GM10266 (cell line): ENCODE measurements around the gene PIGR.
A peak's percentile ranks its signal among the peaks of the same experiment; 100 is the strongest.

Experiments used
- DNase-seq: peaks from one replicate; pipeline ENCODE4 v3.0.0; 2012; ENCODE audit errors: extremely low spot score
- CTCF ChIP-seq: IDR thresholded peaks from 2 replicates; pipeline ENCODE4 v1.5.1; 2012; ENCODE audit warnings: mild to moderate bottlenecking, low read depth; ENCODE audit not compliant: control insufficient read depth, insufficient read depth; ENCODE audit errors: missing control alignments

Gene PIGR

DNA sequence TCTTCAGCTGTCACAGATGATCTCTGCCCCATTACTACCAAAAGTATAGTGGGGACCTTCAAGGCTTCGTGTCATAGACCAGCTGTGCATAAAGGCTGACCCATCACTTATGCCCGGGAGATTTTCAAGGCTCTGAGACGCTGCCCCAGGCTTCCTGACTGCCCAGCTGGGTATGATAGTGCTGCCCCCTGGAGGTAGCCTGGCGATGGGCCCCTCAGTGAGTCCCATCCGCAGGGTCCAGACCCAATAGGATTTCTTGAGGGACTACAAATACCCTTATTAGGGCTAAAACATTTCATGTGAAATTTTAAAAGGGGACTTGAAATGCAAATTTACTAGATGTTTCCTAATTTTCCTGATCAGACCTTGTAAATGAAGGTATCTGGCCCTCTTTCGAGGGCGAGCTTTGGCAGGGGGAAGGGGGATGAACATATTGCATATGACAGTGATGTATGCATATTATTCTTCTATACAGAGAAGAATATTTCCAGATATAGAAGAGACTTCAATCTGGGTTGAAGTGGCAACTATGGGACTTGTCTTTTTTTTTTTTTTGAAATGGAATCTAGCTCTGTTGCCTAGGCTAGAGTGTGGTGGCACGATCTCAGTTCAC, 12.8 kb downstream of the PIGR start:
- peak; percentile 65 for DNase-seq
- peak; percentile 82 for TF ChIP-seq CTCF

GRCh38 chr1:206932177-206932576, 14.1 kb downstream of the PIGR start:
- no peak for DNase-seq
- no peak for TF ChIP-seq CTCF

- TF ChIP-seq CTCF: no peak
- DNase-seq: no peak
Observed at GRCh38 chr1:206931709-206932108, 14.6 kb downstream of the PIGR start.

DNA sequence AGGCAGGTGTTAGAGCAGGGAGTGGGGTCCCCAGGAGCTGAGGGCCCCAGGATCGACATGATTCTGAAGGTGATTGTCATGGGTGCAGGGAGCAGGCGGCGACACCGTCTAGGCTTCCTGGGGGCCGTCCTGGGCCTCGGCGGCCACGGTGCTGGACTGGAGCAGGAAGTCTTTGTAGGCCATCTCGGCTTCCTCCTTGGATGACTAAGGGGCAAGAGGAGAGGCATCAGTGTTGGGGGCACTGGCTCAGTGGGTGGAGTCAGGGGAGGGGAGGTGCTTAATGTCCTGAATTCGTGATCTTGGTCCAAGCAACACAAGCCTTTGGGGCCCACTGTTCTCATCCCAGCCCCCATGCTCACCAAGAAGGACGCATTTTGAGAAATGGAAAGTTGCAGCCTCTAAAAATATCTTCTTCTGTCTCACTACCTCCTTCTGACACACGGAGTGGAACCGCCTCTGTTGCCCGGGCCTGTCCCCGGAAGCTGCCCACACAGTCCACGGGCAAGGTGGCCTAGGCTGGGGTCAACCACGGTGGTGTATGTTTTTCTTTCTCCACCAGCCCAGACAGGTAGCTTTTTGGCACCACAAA, 16.0 kb downstream of the PIGR start:
- TF ChIP-seq CTCF: no peak

GRCh38 chr1:206929524-206929923, 16.7 kb downstream of the PIGR start:
- peak; percentile 32 for TF ChIP-seq CTCF
- DNase-seq: no peak

More for the DNA sequence above, 16.0 kb downstream of the PIGR start:
- peak; percentile 73 for DNase-seq

GRCh38 chr1:206926286-206926685, 20.0 kb downstream of the PIGR start:
- no peak for DNase-seq
- TF ChIP-seq CTCF: no peak

- DNase-seq: peak; percentile 75
- peak; percentile 69 for TF ChIP-seq CTCF
Observed at GRCh38 chr1:206925106-206925736, 21.0 kb downstream of the PIGR start.
